HEK293 (cell line): ENCODE measurements around the gene DNAH7.

Experiments
- CTCF ChIA-PET: fragments of 350-600 bp; formaldehyde crosslinking; extraction: SDS; loops from one replicate; lab custom pipeline; 2021; ENCODE audit warnings: antibody characterized with exemption; lab: Yijun Ruan, JAX
- POLR2A ChIA-PET: fragments of 300-600 bp; formaldehyde crosslinking; extraction: SDS; loops from one replicate; lab custom pipeline; 2020; ENCODE audit warnings: antibody characterized with exemption, inconsistent platforms; lab: Yijun Ruan, JAX
- H3K27ac ChIP-seq: fragments of 200-500 bp; sonication (Bioruptor generic); 2 replicates; pipeline ENCODE4 v1.5.1; 2014; ENCODE audit warnings: low read depth, low read length, control low read depth, inconsistent platforms; ENCODE audit errors: extremely low read depth
- H3K36me3 ChIP-seq, 2 experiments: fragments of 200-500 bp in 1 of 2; sonication (Bioruptor generic) in 1 of 2; 1 replicate in 1 of 2; 2 replicates in 1 of 2; pipeline ENCODE4 v1.5.1; 2014 to 2017; ENCODE audit warnings: inconsistent platforms in 2 of 2, low read length in 2 of 2; ENCODE audit not compliant: control insufficient read depth in 2 of 2, insufficient read depth in 1 of 2
- H3K4me1 ChIP-seq: fragments of 200-500 bp; sonication (Bioruptor generic); 2 replicates; pipeline ENCODE4 v1.5.1; 2014; ENCODE audit warnings: mild to moderate bottlenecking, low read length, inconsistent platforms; ENCODE audit not compliant: control insufficient read depth, insufficient read depth
- H3K4me3 ChIP-seq: 2 replicates; pipeline ENCODE4 v1.5.1; 2011; ENCODE audit warnings: low read depth, mild to moderate bottlenecking, control low read depth, low read length, moderate library complexity
- H3K9me3 ChIP-seq: fragments of 200-500 bp; sonication (Bioruptor generic); 2 replicates; pipeline ENCODE4 v1.5.1; 2014; ENCODE audit warnings: low read depth, low read length, inconsistent platforms; ENCODE audit not compliant: control insufficient read depth, insufficient read depth
- BCL11A ChIP-seq: fragments of 450-650 bp; formaldehyde crosslinking; IDR thresholded peaks from 2 replicates; pipeline ENCODE4 v1.5.1; 2016; ENCODE audit warnings: low read depth, missing biosample characterization, missing genetic modification characterization
- BCL11B ChIP-seq: fragments of 450-650 bp; formaldehyde crosslinking; IDR thresholded peaks from 2 replicates; pipeline ENCODE4 v1.5.1; 2016; ENCODE audit warnings: low read depth, missing biosample characterization, missing genetic modification characterization
- KLF8 ChIP-seq: fragments of 450-650 bp; formaldehyde crosslinking; IDR thresholded peaks from 2 replicates; pipeline ENCODE4 v1.5.1; 2016; ENCODE audit warnings: missing biosample characterization, missing genetic modification characterization
- SCRT1 ChIP-seq: fragments of 450-650 bp; formaldehyde crosslinking; IDR thresholded peaks from 2 replicates; pipeline ENCODE4 v1.5.1; 2016; ENCODE audit warnings: missing biosample characterization, missing genetic modification characterization, borderline replicate concordance
- ZBTB17 ChIP-seq: fragments of 450-650 bp; formaldehyde crosslinking; IDR thresholded peaks from 2 replicates; pipeline ENCODE4 v1.5.1; 2016; ENCODE audit warnings: missing biosample characterization, missing genetic modification characterization
- ZBTB21 ChIP-seq: fragments of 450-650 bp; formaldehyde crosslinking; IDR thresholded peaks from 2 replicates; pipeline ENCODE4 v1.5.1; 2017; ENCODE audit warnings: missing biosample characterization, missing genetic modification characterization
- ZNF133 ChIP-seq: fragments of 450-650 bp; formaldehyde crosslinking; IDR thresholded peaks from 2 replicates; pipeline ENCODE4 v1.5.1; 2016; ENCODE audit warnings: missing biosample characterization, missing genetic modification characterization
- ZNF366 ChIP-seq: fragments of 450-650 bp; formaldehyde crosslinking; conservative IDR thresholded peaks from 2 replicates; pipeline ENCODE4 v1.5.1; 2016; ENCODE audit warnings: missing biosample characterization, missing genetic modification characterization
- ZNF624 ChIP-seq: fragments of 450-650 bp; formaldehyde crosslinking; IDR thresholded peaks from 2 replicates; pipeline ENCODE4 v1.5.1; 2017; ENCODE audit warnings: missing biosample characterization, missing genetic modification characterization
- ZNF626 ChIP-seq: fragments of 450-650 bp; sonication (Bioruptor Pico); formaldehyde crosslinking; IDR thresholded peaks from 2 replicates; pipeline ENCODE4 v1.5.1; 2018; ENCODE audit warnings: missing biosample characterization, missing genetic modification characterization, inconsistent platforms
- ZNF629 ChIP-seq: fragments of 450-650 bp; formaldehyde crosslinking; IDR thresholded peaks from 2 replicates; pipeline ENCODE4 v1.5.1; 2017; ENCODE audit warnings: missing biosample characterization, missing genetic modification characterization
- ZNF654 ChIP-seq: fragments of 450-650 bp; formaldehyde crosslinking; IDR thresholded peaks from 2 replicates; pipeline ENCODE4 v1.5.1; 2016; ENCODE audit warnings: low read depth, missing biosample characterization, missing genetic modification characterization
- ZNF707 ChIP-seq: fragments of 450-650 bp; formaldehyde crosslinking; IDR thresholded peaks from 2 replicates; pipeline ENCODE4 v1.5.1; 2016; ENCODE audit warnings: missing biosample characterization, missing genetic modification characterization
- ZNF791 ChIP-seq: fragments of 450-650 bp; formaldehyde crosslinking; IDR thresholded peaks from 2 replicates; pipeline ENCODE4 v1.5.1; 2016; ENCODE audit warnings: missing biosample characterization, missing genetic modification characterization
- TF ChIP-seq, protein P1 (sequence below): fragments of 450-650 bp; formaldehyde crosslinking; IDR thresholded peaks from 2 replicates; pipeline ENCODE4 v1.5.1; 2016; ENCODE audit warnings: missing biosample characterization, missing genetic modification characterization
- TF ChIP-seq, protein P2 (sequence below): fragments of 450-650 bp; formaldehyde crosslinking; IDR thresholded peaks from 2 replicates; pipeline ENCODE4 v1.5.1; 2016; ENCODE audit warnings: missing biosample characterization, missing genetic modification characterization, borderline replicate concordance
- TF ChIP-seq, protein P3 (sequence below): IDR thresholded peaks from 2 replicates; pipeline ENCODE4 v1.6.1; 2011; ENCODE audit warnings: mild to moderate bottlenecking, low read depth, low read length, borderline replicate concordance
- TF ChIP-seq, protein P4 (sequence below): fragments of 450-650 bp; formaldehyde crosslinking; IDR thresholded peaks from 2 replicates; pipeline ENCODE4 v1.5.1; 2016; ENCODE audit warnings: missing biosample characterization, missing genetic modification characterization
- TF ChIP-seq, protein P5 (sequence below): fragments of 450-650 bp; IDR thresholded peaks from 2 replicates; pipeline ENCODE4 v1.5.1; 2018; ENCODE audit warnings: missing biosample characterization, missing genetic modification characterization

The DNAH7 gene

DNA sequence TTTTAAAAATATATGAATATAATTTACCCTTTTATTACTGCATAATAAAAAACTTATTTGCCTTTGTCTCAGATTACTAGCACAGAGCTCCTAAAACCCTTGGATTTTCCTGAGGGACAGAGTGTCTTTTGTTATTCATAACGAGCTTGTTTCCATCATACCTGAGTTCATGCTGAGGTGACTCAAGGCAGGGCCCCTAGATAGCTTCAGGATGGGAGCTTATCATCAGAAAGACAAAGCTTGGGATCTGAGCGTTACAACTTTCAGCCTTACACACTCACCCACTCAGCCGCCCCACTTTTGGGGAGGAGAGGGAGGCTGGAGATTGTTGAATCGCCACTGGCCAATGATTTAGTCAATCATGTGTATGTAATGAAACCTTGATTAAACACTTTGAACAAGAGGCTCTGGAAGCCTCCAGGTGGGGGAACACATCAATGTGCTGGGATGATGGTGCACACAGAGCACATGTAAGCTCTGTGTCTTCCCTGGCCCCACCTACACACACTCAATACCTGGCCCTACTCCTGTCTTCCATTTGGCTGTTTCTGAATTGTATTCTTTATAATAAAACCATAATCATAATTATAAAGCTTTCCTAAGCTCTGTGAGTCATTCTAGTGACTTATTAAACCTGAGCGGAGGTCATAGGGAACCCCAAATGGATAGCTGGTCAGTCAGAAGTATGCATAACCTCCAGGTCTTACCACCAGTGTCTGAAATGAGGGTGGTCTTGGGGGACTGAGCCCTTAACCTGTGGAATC is 28.5 kb upstream of the DNAH7 start:
- no peaks in the 10 kb centered on the region for H3K9me3 ChIP-seq
- CTCF ChIA-PET: interaction anchor here (0.5 to 1.2 kb wide), 2 partner anchors 19 to 738 kb away, joined by 3 to 5 read pairs; no protein-coding TSS in a partner anchor
- TF ChIP-seq ZNF624 (tag by site-specific recombination) (no peak), ZNF791 (tag by site-specific recombination) (no peak), ZNF366 (tag by site-specific recombination) (no peak), ZNF626 (tag by site-specific recombination) (no peak), ZNF629 (tag by site-specific recombination) (no peak), BCL11B (tag by site-specific recombination) (no peak), ZNF654 (no peak), BCL11A (tag by site-specific recombination) (no peak), ZNF707 (tag by site-specific recombination) (no peak), KLF8 (tag by site-specific recombination) (no peak), ZBTB21 (no peak), ZNF133 (tag by site-specific recombination) (no peak), ZBTB17 (tag by site-specific recombination) (no peak), SCRT1 (tag by site-specific recombination) (no peak)
- TF ChIP-seq, protein P1, sequence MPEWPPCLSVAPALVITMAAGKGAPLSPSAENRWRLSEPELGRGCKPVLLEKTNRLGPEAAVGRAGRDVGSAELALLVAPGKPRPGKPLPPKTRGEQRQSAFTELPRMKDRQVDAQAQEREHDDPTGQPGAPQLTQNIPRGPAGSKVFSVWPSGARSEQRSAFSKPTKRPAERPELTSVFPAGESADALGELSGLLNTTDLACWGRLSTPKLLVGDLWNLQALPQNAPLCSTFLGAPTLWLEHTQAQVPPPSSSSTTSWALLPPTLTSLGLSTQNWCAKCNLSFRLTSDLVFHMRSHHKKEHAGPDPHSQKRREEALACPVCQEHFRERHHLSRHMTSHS (tag by site-specific recombination): no peak
- TF ChIP-seq, protein P2, sequence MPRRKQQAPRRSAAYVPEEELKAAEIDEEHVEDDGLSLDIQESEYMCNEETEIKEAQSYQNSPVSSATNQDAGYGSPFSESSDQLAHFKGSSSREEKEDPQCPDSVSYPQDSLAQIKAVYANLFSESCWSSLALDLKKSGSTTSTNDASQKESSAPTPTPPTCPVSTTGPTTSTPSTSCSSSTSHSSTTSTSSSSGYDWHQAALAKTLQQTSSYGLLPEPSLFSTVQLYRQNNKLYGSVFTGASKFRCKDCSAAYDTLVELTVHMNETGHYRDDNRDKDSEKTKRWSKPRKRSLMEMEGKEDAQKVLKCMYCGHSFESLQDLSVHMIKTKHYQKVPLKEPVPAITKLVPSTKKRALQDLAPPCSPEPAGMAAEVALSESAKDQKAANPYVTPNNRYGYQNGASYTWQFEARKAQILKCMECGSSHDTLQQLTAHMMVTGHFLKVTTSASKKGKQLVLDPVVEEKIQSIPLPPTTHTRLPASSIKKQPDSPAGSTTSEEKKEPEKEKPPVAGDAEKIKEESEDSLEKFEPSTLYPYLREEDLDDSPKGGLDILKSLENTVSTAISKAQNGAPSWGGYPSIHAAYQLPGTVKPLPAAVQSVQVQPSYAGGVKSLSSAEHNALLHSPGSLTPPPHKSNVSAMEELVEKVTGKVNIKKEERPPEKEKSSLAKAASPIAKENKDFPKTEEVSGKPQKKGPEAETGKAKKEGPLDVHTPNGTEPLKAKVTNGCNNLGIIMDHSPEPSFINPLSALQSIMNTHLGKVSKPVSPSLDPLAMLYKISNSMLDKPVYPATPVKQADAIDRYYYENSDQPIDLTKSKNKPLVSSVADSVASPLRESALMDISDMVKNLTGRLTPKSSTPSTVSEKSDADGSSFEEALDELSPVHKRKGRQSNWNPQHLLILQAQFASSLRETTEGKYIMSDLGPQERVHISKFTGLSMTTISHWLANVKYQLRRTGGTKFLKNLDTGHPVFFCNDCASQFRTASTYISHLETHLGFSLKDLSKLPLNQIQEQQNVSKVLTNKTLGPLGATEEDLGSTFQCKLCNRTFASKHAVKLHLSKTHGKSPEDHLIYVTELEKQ (tag by site-specific recombination): no peak
- TF ChIP-seq, protein P3, sequence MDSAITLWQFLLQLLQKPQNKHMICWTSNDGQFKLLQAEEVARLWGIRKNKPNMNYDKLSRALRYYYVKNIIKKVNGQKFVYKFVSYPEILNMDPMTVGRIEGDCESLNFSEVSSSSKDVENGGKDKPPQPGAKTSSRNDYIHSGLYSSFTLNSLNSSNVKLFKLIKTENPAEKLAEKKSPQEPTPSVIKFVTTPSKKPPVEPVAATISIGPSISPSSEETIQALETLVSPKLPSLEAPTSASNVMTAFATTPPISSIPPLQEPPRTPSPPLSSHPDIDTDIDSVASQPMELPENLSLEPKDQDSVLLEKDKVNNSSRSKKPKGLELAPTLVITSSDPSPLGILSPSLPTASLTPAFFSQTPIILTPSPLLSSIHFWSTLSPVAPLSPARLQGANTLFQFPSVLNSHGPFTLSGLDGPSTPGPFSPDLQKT: no peak
- TF ChIP-seq, protein P4, sequence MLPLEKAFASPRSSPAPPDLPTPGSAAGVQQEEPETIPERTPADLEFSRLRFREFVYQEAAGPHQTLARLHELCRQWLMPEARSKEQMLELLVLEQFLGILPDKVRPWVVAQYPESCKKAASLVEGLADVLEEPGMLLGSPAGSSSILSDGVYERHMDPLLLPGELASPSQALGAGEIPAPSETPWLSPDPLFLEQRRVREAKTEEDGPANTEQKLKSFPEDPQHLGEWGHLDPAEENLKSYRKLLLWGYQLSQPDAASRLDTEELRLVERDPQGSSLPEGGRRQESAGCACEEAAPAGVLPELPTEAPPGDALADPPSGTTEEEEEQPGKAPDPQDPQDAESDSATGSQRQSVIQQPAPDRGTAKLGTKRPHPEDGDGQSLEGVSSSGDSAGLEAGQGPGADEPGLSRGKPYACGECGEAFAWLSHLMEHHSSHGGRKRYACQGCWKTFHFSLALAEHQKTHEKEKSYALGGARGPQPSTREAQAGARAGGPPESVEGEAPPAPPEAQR (tag by site-specific recombination): no peak
- TF ChIP-seq, protein P5, sequence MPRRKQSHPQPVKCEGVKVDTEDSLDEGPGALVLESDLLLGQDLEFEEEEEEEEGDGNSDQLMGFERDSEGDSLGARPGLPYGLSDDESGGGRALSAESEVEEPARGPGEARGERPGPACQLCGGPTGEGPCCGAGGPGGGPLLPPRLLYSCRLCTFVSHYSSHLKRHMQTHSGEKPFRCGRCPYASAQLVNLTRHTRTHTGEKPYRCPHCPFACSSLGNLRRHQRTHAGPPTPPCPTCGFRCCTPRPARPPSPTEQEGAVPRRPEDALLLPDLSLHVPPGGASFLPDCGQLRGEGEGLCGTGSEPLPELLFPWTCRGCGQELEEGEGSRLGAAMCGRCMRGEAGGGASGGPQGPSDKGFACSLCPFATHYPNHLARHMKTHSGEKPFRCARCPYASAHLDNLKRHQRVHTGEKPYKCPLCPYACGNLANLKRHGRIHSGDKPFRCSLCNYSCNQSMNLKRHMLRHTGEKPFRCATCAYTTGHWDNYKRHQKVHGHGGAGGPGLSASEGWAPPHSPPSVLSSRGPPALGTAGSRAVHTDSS (tag by site-specific recombination): no peak
- TF ChIP-seq, all 188 proteins: peak for 0
- H3K4me3 ChIP-seq: no peak overlapping the region
- H3K36me3 ChIP-seq: no peaks in the 10 kb centered on the region
- no peaks in the 10 kb centered on the region for H3K4me1 ChIP-seq
- H3K27ac ChIP-seq: no peak overlapping the region
- POLR2A ChIA-PET: no interaction called here
